HL-60 (cell line): ENCODE measurements around the gene FGG.
"Not testable (repeated sequence)": the region's sequence is repeated elsewhere in the genome, so short reads cannot be mapped to it uniquely, and the experiment has no call there.

ENCODE experiments used
- DNase-seq, 2 experiments: peaks; one replicate each; pipeline ENCODE4 v3.0.0-alpha.2; 2010 to 2020; ENCODE audit warnings: low read depth in 1 of 2, low spot score in 1 of 2
- H3K27ac ChIP-seq: fragments of 250-450 bp; sonication (Bioruptor Pico); replicated peaks from 2 replicates; pipeline ENCODE4 v1.5.1; 2020; ENCODE audit warnings: mild to moderate bottlenecking, moderate library complexity
- H3K27me3 ChIP-seq: fragments of 250-450 bp; sonication (Bioruptor Pico); 2 replicates; pipeline ENCODE4 v1.5.1; 2021; ENCODE audit warnings: mild to moderate bottlenecking, moderate library complexity; ENCODE audit not compliant: insufficient read depth, poor library complexity, severe bottlenecking
- H3K4me3 ChIP-seq: replicated peaks from 2 replicates; pipeline ENCODE4 v1.5.1; 2011; ENCODE audit warnings: mild to moderate bottlenecking, control low read depth, low read length; ENCODE audit not compliant: insufficient read depth
- CTCF ChIP-seq: IDR thresholded peaks from one replicate; pipeline ENCODE4 v1.5.1; 2011; ENCODE audit warnings: low read length, control low read depth, inconsistent platforms; ENCODE audit not compliant: insufficient read depth
- GABPA ChIP-seq: IDR thresholded peaks from 2 replicates; pipeline ENCODE4 v1.6.1; 2012; ENCODE audit warnings: low read depth
- POLR2AphosphoS5 ChIP-seq: IDR thresholded peaks from 2 replicates; pipeline ENCODE4 v1.6.1; 2012; ENCODE audit warnings: low read depth
- REST ChIP-seq: IDR thresholded peaks from 2 replicates; pipeline ENCODE4 v1.6.1; 2012; ENCODE audit warnings: low read depth; ENCODE audit not compliant: insufficient replicate concordance
- SPI1 ChIP-seq: IDR thresholded peaks from 2 replicates; pipeline ENCODE4 v1.6.1; 2012; ENCODE audit warnings: low read depth, mild to moderate bottlenecking, borderline replicate concordance

Gene FGG

GRCh38 chr4:154597798-154598774, 14.4 kb downstream of the FGG start:
- H3K27ac ChIP-seq, result no peak overlapping the region
- TF ChIP-seq REST (no peak), GABPA (no peak), POLR2AphosphoS5 (no peak), CTCF (no peak), SPI1 (no peak)
- H3K27me3 ChIP-seq, result no peaks in the 10 kb centered on the region
- H3K4me3 ChIP-seq, result no peak overlapping the region
- no peak for DNase-seq

DNA sequence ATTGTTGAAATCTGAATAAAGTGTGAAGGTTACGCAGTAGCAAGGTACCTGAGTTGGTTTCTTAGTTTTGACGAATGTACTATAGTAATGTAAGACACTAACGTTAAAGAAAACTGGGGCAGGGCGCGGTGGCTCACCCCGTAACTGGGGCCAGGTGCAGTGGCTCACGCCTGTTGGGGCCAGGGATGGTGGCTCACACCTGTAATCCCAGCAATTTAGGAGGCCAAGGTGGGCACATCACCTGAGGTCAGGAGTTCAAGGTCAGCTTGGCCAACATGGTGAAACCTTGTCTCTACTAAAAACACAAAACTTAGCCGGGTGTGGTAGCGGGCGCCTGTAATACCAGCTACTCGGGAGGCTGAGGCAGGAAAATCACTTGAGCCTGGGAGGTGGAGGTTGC, 15.2 kb downstream of the FGG start:
- H3K4me3 ChIP-seq, H3K27ac ChIP-seq, H3K27me3 ChIP-seq, DNase-seq: not testable (repeated sequence)

DNA sequence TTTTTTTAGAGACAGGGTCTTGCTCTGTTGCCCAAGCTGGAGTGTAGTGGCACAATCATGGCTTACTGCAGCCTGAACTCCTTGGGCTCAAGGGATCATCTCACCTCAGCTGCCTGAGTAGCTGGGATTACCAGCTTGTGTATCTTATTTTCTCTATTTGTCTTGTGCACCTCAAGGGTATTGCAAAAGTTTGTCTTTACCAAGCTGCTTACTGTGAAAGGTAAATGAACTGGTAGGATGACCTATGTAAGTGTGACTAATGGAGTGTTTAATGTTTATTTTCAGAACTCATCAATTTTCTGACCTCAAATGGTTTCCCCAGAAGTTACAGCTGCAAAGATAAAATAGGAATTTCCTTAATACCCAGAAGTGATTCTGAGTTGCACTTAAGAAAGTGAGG, 16.6 kb downstream of the FGG start:
- no peak for DNase-seq
- H3K27me3 ChIP-seq, result no peaks in the 10 kb centered on the region
- no peak overlapping the region for H3K27ac ChIP-seq
- TF ChIP-seq POLR2AphosphoS5, result no peak
- TF ChIP-seq GABPA, result no peak
- no peak for TF ChIP-seq REST
- TF ChIP-seq CTCF, result no peak
- TF ChIP-seq SPI1, result no peak
- H3K4me3 ChIP-seq, result no peak overlapping the region

- not testable (repeated sequence) for H3K27ac ChIP-seq, DNase-seq, H3K4me3 ChIP-seq
Observed at GRCh38 chr4:154594343-154594742, 18.1 kb downstream of the FGG start.

GRCh38 chr4:154593868-154594267, 18.6 kb downstream of the FGG start:
- no peak overlapping the region for H3K4me3 ChIP-seq
- H3K27me3 ChIP-seq, result peaks cover under 1% of the 10 kb centered on the region
- no peak overlapping the region for H3K27ac ChIP-seq
- no peak for DNase-seq
- no peak for TF ChIP-seq REST
- no peak for TF ChIP-seq POLR2AphosphoS5
- TF ChIP-seq SPI1, result no peak
- no peak for TF ChIP-seq CTCF
- TF ChIP-seq GABPA, result no peak

More at GRCh38 chr4:154594343-154594742, 18.1 kb downstream of the FGG start:
- not testable (repeated sequence) for H3K27me3 ChIP-seq
